T-helper 2 cell treated with Interferon-gamma antibody and Interleukin-4, amounts not matched to agents 5 μg/mL and 100 μg/mL, for 36 hours (primary cell): ENCODE data around the gene LCLAT1.

ENCODE experiments used
- DNase-seq: peaks from one replicate; pipeline ENCODE4 v3.0.0; 2021; ENCODE audit warnings: low spot score
- H3K27ac Mint-ChIP-seq: one replicate; pipeline ENCODE4 v1.8.0; 2021; ENCODE audit warnings: mild to moderate bottlenecking, mixed read lengths
- H3K27me3 Mint-ChIP-seq: one replicate; pipeline ENCODE4 v1.8.0; 2021; ENCODE audit warnings: low read depth, mixed read lengths
- H3K36me3 Mint-ChIP-seq: one replicate; pipeline ENCODE4 v1.8.0; 2021; ENCODE audit warnings: low read depth, mixed read lengths
- H3K4me1 Mint-ChIP-seq: one replicate; pipeline ENCODE4 v1.8.0; 2021; ENCODE audit warnings: low read depth, mixed read lengths
- H3K4me3 Mint-ChIP-seq: one replicate; pipeline ENCODE4 v1.8.0; 2022; ENCODE audit warnings: mild to moderate bottlenecking, moderate library complexity, mixed read lengths
- H3K9me3 Mint-ChIP-seq: one replicate; pipeline ENCODE4 v1.8.0; 2021; ENCODE audit warnings: mixed read lengths

Gene LCLAT1

DNA sequence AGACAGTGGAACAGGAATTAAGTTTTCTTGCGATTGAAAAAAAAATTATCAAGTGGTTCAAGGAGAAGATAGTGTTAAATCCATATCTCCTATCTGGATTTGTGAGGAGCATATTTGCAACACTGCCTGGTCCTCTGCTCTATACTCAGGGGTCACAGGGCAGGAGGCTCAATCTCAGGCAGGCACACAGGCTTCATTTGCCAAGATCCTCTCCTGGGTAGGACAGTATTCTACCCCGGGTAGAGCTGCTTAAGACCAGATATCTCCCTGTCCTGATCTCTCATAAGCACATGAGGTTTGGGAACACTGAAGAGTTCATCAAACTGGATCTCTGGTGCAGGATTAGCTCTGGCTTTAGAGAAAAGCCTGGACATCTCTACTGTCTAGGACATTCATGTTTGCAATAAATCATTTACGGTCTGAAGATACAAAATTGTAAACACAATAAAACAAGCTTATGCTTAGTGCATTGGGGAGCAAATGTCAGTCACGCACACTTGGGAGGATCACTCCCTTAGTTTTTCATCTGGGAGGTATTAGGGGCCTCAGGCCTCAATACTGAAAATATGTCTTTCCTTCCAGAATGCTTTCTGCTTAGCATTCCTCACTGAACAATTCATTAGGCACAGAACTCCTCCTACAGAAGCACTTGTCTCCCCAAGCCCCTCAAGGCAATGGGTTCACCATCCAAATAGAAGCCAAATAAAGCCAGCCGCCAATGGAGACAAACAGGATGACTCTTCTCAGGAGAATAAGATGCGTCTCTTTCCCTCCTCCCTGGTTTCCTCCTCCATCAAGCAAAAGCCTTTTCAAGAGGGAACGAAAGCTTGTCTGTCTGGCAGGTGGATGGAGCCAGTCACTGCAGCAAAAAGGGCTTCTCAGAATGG is 34.1 kb upstream of the LCLAT1 start:
- Mint-ChIP-seq H3K9me3 (no peaks in the 10 kb centered on the region), H3K4me3 (no peak overlapping the region), H3K27me3 (no peaks in the 10 kb centered on the region), H3K36me3 (no peaks in the 10 kb centered on the region), H3K27ac (no peak overlapping the region), H3K4me1 (peaks cover 8% of the 10 kb centered on the region)
- no peak for DNase-seq

DNA sequence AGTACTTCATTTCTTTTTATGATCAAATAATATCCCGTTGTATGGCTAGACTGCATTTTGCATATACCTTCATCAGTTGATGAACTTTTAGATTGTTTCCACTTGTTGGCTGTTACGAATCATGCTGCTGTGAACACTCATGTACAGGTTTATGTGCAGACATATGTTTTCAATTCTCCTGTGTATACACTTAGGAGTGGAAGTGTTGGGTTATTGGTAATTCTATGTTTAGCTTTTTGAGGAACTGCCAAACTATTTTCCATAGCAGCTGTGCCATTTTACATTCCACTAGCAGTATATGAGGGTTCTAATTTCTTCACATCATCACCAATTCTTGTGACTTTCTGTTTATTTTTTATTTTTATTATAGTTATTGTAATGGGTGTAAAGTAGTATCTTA is 32.1 kb upstream of the LCLAT1 start:
- H3K36me3 Mint-ChIP-seq: no peaks in the 10 kb centered on the region
- H3K4me1 Mint-ChIP-seq: peaks cover 5% of the 10 kb centered on the region
- H3K9me3 Mint-ChIP-seq: no peaks in the 10 kb centered on the region
- no peaks in the 10 kb centered on the region for H3K27me3 Mint-ChIP-seq
- no peak overlapping the region for H3K27ac Mint-ChIP-seq
- DNase-seq: no peak
- no peak overlapping the region for H3K4me3 Mint-ChIP-seq

DNA sequence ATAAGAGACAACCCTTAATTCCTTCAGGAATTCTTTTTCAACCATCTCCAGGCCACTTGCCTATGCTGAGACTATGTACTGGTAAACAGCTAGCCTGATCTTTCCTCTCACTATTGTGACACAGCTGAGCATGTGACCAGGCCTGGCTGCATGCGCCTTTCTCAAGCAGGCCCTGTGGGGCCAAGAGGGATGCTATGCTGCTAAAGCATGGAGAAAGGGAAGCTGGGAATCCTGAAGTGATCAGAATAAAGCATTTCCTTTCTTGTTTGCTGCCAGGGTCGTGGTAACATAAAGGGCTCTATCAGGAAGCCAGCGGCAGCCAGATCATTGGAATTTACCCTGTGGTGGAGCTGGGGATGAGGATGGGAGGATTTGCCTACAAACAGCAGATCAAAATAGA is 29.8 kb upstream of the LCLAT1 start:
- Mint-ChIP-seq H3K4me1 (peaks cover 19% of the 10 kb centered on the region), H3K27me3 (no peaks in the 10 kb centered on the region), H3K27ac (no peak overlapping the region), H3K9me3 (no peaks in the 10 kb centered on the region), H3K4me3 (no peak overlapping the region), H3K36me3 (no peaks in the 10 kb centered on the region)
- DNase-seq: no peak

DNA sequence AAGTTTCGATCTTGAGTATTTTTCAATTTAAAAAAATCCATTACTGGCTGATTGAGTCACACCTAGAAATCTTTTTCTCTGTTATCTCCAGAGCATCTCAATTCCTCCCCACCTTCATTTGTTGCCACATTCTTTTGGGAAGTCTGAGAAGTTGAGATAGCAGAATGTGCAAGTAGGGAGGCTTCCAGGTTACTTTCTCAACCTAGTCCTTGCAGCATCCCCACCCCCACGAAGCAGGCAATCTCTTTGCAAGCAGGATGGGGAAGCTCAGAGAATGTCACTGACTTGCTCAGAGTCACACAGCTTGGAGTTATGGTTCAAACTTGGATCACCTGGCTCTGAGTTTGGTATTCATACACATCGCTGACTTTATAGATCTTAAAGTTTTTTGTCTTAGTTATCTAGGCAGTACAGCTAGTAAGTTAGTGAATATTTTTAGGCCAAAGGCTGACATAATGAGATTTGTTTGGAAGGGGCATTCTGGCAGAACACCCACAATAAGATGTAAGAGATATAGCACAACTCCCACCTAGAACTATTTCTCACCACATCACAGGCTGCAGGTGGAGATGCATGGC is 25.9 kb upstream of the LCLAT1 start:
- Mint-ChIP-seq H3K9me3 (no peaks in the 10 kb centered on the region), H3K27ac (peak overlapping the region; percentile 90), H3K27me3 (no peaks in the 10 kb centered on the region), H3K36me3 (no peaks in the 10 kb centered on the region), H3K4me3 (peak overlapping the region; percentile 68), H3K4me1 (peaks cover 28% of the 10 kb centered on the region)
- no peak for DNase-seq

DNA sequence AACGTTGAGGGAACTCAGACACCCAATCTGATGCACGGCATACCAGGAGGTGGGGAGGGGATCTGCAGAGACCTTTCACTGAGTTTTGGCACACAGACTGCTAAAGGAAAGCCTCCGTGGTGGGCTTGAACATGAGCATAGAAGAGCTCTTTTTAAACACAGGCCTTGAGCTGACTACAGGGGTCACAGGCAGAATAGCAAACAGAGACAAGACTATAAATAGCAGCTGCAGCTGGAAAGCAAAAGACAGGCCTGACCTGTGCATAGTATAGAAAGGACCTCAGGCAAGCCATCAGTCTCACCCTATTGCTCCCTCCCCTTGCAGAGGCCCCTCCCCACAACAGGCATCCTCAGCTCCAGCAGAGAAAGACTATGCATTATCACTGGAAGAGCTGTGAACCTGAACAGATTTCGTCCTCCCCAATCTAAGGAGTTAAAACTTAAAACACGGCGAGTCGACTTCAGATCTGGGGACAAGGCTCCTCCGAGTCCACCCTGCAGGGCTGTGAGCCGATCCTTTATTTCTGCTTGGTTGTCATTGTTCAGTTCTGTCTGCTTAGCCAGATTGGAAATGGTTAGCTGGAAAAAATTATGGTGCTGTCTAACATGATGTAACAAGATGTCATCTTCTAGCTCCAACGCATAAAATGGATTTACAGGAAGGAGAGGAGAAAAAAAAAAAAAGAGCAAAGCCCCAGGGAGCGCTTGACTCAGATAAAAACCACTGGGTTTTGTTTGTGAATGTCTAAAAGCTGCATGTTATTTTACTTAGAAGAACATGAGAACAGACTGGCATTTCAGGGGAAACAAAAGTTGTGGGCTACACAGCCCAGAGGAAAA is 25.2 kb upstream of the LCLAT1 start:
- Mint-ChIP-seq H3K9me3 (no peaks in the 10 kb centered on the region), H3K4me3 (peak overlapping the region; percentile 68), H3K36me3 (no peaks in the 10 kb centered on the region), H3K4me1 (peaks cover 33% of the 10 kb centered on the region), H3K27me3 (no peaks in the 10 kb centered on the region), H3K27ac (peak overlapping the region; percentile 90)
- peak; percentile 28 for DNase-seq

DNA sequence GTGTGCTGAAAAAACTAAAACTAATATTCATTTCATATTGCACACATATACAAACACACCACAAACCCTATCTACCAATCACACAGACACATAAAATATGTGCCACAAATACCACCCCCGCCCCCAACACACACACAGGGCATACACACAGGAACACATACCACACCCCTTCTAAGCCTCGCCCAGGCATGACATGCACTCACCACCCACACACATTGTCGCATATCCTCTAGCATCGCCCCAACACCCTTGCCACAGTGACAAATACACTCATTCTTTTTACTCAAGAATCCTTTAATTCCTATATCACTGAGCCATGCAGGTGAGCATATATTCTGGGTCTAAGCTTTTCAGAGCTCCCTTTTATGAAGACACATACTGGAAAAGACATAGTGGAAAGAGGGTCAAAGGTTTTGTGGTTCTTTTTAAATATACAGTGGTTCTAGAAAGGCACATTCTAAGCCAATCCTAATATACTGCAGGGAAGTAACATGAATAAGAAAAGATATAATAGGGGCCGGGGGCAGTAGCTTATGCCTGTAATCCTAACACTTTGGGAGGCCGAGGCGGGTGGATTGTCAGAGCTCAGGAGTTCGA is 24.5 kb upstream of the LCLAT1 start:
- no peaks in the 10 kb centered on the region for H3K36me3 Mint-ChIP-seq
- no peaks in the 10 kb centered on the region for H3K9me3 Mint-ChIP-seq
- H3K27me3 Mint-ChIP-seq: no peaks in the 10 kb centered on the region
- H3K4me3 Mint-ChIP-seq: peak overlapping the region; percentile 68
- H3K4me1 Mint-ChIP-seq: peaks cover 33% of the 10 kb centered on the region
- H3K27ac Mint-ChIP-seq: peak overlapping the region; percentile 90
- peak; percentile 88 for DNase-seq

DNA sequence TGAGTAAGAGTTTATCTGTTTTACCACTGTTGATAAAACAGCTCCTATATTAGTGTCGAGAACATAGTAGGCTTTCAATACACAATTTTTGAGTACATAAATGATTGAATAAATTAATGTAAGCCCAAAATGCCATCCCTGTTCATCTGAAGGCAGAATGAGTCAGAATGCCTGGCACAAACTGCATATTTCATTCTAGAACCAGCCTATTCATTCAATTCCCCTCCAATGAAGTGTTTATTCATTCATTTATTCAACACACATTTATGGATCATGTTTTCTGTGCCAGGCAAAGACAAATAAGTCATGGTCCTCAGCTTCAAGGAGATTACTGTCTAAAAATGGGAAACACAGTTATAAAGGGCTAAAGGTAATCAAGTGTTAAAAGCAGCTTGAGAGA is 22.8 kb upstream of the LCLAT1 start:
- Mint-ChIP-seq H3K27me3 (no peaks in the 10 kb centered on the region), H3K36me3 (peaks cover 1% of the 10 kb centered on the region), H3K9me3 (no peaks in the 10 kb centered on the region), H3K27ac (no peak overlapping the region), H3K4me1 (peaks cover 45% of the 10 kb centered on the region), H3K4me3 (no peak overlapping the region)
- DNase-seq: no peak

DNA sequence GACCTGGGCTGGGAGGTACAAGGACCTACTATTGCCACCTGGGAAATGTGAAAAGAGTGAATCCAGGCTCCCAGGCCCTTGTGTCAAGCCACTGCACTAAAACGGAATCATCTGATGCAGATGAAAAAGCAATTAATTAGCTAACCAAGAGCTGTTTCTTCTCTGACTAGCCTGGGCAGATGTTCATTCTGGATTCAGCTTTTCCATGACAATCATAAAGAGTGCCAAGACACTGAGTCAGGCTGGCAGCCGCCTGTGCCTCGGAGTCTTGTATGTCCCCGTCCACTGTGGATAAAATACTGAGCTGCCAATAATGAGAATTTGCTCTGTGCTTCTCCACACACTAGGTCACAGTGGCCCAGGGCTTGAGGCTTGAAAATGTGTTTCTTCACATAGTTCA is 21.7 kb upstream of the LCLAT1 start:
- no peaks in the 10 kb centered on the region for H3K9me3 Mint-ChIP-seq
- H3K4me3 Mint-ChIP-seq: no peak overlapping the region
- peaks cover 45% of the 10 kb centered on the region for H3K4me1 Mint-ChIP-seq
- H3K36me3 Mint-ChIP-seq: peaks cover 1% of the 10 kb centered on the region
- DNase-seq: no peak
- H3K27me3 Mint-ChIP-seq: no peaks in the 10 kb centered on the region
- H3K27ac Mint-ChIP-seq: no peak overlapping the region

DNA sequence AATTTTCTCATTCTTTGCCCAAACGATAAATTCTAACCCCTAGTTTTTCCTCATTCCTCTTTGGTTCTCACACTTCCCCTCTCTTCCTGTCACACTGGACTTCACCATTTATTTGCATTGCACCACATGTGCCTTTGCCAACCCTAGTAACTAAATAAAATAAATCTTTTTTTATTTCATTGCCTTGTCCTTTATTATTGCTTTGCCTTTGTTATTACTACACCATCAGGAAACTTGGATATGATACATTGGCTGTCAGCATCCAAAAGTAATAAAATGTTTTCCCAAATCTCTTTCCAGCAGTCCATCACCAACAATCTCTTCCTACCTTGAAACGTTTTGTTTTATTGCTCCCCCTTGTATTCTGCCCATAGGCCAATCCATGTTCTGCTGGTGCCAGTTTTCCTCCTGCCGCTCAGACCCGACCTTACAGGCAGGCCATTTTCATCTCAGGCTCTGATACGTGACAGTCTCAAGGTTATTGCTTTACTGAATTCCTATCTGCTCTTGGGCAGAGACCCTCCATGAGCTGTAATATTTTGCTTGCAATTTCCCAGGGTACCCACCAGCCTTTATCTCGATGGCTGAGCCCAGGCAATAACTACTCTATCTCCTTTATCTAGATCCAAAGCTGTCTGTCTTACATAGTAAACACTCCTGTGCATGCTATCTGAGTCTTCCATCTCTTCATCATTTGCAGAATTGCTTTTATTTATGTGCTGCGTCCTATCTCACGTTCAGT is 19.3 kb upstream of the LCLAT1 start:
- DNase-seq: no peak
- Mint-ChIP-seq H3K36me3 (peaks cover 1% of the 10 kb centered on the region), H3K27ac (peak overlapping the region; percentile 72), H3K4me3 (peak overlapping the region; percentile 33), H3K4me1 (peaks cover 21% of the 10 kb centered on the region), H3K27me3 (no peaks in the 10 kb centered on the region), H3K9me3 (no peaks in the 10 kb centered on the region)

DNA sequence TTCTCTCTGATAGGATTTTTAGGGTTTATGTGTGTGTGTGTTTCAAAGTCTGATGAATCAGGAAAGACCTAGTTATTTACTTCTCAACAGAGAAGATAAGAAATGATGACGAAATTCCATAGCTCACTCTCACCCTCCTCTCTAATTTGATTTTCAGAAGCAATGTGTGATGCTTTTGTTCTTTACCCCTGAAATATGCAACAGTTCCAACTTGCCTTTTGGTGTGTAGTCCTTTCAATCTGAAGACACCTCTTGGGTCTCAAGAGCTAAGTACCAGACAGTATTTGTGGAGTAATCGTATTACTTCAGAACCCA is 18.7 kb upstream of the LCLAT1 start:
- Mint-ChIP-seq H3K27me3 (no peaks in the 10 kb centered on the region), H3K4me3 (peak overlapping the region; percentile 33), H3K4me1 (peaks cover 19% of the 10 kb centered on the region), H3K9me3 (no peaks in the 10 kb centered on the region), H3K36me3 (peaks cover 1% of the 10 kb centered on the region), H3K27ac (peak overlapping the region; percentile 72)
- DNase-seq: no peak

DNA sequence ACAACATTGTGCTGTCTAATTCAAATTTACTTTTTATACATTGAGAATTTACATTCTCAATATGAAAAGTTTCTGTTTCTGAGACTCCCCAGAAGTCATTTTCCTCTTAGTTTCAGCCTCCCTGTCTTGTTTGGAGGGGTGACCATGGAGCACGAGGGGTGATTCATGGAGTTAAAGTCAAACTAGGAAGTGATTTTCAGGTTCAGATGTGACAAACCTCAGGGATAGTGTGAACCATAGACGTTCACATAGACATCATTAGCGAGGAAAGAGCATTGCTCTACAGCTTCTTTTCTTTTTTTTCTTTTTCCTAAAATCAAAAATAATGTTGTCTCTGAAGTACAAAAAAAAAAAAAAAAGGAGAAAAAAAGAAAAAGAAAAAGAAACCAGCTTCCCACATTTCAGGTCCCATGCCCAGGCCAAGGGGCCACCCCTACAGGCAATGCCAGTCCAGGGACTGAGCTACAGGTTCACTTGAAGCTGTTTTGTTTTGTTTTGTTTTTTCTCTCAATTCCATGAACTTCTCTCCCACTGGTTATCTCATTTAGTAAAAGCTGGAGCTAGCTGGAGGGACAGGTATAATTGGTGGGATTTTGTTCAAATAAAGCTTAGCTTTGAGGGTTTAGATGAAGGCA is 18.1 kb upstream of the LCLAT1 start:
- no peak for DNase-seq
- H3K36me3 Mint-ChIP-seq: peaks cover 1% of the 10 kb centered on the region
- no peaks in the 10 kb centered on the region for H3K27me3 Mint-ChIP-seq
- H3K4me1 Mint-ChIP-seq: peaks cover 19% of the 10 kb centered on the region
- no peak overlapping the region for H3K27ac Mint-ChIP-seq
- H3K4me3 Mint-ChIP-seq: peak overlapping the region; percentile 33
- H3K9me3 Mint-ChIP-seq: no peaks in the 10 kb centered on the region

DNA sequence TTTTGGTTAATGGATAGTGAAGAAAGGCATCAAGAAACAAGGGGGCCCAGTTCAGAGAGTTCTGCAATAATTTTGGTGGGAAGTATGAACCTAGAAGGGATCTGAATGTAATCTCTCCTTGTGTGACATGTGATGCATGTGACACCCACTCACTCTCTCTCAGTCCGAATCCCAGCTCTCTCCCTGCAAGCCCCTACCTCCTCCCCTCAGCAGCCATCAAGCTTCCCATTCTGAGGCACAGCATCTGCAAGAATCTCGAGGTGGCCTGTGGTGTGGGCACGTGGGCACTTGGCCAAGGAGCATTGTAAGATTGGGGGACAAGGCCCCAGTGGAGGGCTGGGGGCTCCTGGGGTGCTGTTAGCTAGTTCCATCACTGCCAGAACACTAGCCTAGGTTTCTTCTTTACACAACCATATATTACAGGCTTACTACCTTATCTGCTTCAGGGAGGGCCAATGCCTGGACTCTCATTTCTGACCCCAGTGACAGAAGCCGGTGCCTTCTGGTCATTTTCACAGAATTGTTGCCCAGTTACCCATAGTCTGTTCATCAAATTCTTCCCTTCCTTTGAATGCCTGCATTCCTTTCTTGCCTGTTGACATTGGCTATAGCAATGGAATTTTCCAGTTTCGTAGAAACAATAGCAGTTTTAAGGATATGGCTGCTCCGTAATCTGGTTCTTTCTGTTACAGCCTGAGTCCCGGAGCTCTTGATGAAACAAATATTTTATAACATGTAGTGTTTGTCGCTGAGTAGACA is 13.3 kb upstream of the LCLAT1 start:
- Mint-ChIP-seq H3K9me3 (no peaks in the 10 kb centered on the region), H3K27me3 (no peaks in the 10 kb centered on the region), H3K4me3 (no peak overlapping the region), H3K4me1 (peaks cover 3% of the 10 kb centered on the region), H3K27ac (no peak overlapping the region), H3K36me3 (no peaks in the 10 kb centered on the region)
- no peak for DNase-seq
